GM18517 (cell line): Measurements from ENCODE around the gene STX1B.

Experiments
- ATAC-seq: cut with Tn5 transposase; IDR thresholded peaks from one replicate; pipeline ENCODE4 v1.9.1; 2021; ENCODE audit warnings: mild to moderate bottlenecking, moderate library complexity; ENCODE audit not compliant: unreplicated experiment

The STX1B gene

DNA sequence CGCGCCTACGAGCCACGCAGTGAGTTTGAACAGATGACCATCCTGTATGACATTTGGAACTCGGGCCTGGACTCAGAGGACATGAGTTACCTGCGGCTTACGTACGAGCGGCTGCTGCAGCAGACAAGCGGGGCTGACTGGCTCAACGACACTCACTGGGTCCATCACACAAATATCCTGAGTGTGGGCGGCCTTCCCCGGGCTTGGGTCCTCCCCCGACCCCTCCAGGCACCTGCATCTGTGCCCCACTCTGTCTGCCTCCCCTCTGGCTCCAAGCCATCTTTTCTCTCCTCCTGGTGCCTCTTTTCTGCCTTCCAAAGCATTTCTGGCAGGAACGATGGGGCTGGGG, 30.4 kb downstream of the STX1B start:
- no peak for ATAC-seq

DNA sequence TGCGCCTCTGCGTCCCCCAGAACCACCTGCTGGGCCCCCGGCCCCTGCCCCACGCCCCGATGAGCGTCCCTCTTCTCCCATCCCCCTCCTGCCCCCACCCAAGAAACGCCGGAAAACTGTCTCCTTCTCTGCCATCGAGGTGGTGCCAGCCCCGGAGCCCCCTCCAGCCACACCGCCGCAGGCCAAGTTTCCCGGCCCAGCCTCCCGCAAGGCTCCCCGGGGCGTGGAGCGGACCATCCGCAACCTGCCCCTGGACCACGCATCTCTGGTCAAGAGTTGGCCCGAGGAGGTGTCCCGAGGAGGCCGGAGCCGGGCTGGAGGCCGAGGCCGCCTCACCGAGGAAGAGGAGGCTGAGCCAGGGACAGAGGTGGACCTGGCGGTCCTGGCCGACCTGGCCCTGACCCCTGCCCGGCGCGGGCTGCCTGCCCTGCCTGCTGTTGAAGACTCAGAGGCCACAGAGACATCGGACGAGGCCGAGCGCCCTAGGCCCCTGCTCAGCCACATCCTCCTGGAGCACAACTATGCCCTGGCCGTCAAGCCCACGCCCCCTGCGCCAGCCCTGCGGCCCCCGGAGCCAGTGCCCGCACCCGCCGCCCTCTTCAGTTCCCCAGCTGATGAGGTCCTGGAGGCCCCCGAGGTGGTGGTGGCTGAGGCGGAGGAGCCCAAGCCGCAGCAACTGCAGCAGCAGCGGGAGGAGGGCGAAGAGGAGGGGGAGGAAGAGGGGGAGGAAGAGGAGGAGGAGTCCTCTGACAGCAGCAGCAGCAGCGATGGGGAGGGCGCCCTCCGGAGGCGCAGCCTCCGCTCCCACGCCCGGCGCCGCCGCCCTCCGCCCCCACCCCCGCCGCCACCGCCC, 31.0 kb downstream of the STX1B start:
- ATAC-seq = no peak

DNA sequence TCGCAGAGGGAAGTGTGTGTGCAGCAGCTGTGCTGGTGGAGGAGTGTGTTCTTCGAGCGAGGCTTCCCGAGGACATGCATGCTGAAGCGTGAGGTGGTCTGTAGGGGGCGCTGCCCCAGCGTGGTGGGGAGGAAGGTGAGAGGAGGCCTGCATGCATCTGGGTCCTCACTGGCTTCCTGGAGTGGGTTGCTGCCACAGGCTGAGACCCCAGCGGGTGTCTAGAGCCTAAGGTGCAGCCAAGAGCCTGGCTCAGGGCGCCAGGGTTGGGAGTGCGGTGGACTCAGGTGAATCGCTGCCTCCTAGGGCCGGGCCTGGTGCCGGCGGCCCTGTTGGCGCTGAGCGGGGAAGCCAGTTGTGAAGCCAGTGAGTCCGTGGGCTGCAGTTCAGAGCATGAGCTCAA, 32.9 kb downstream of the STX1B start:
- no peak for ATAC-seq

DNA sequence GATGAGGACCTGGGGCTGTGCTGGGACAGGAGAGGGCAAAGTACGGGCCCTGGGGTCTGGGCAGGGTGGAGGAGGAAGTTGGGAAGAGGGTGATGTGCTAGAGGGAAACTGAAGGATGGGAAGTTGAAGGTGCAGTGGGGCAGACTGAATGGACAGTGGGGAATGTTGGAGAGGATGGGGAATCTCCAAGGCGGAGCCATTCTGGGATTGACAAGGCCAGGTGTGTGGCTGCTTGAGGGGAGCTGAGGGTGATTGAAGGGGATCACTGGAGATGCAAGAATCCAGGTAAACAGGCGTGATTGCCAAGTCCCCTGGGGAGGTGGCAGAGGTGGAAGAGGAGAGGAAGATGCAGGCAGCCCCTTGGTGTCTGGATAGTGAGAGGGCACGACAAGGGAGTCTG, 34.0 kb downstream of the STX1B start:
- no peak for ATAC-seq

DNA sequence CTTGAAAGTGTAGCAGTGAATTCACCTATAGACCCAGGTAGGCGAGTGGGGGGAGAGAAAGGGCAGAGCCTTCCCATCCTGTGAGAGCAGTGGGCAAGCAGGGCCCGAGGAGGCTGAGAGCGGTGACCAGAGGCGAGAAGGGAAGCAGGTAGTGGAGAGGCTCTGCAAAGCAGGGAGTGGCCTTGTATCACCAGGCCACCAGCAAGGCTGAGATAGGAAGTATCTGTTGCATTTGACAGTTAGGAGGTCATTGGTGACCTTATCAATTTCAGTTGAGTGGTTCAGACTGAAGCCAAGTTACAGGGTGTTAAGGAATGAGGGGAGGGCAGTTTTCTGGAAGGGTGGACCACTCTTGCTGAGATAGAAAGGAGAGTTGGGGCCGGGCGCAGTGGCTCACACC, 36.1 kb downstream of the STX1B start:
- no peak for ATAC-seq

DNA sequence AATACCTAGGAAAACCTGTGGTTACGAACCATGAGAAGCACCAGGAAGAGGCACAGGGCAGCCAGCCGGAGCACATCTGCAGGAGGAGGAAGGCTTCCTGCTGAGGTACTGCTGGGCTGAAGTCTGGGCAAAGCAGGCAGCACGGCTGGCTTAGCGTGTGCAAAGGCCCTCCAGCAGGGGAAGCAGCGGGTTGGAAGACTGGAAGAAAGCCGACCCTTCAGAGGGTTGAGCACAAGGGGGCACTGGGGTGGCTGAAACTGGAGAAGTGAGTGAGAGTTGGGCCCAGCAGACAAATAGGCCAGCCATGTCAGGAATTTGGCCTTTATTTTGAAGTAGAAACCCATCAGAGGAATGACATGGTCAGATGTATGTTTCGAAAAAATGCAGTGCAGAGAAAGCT, 37.6 kb downstream of the STX1B start:
- no peak for ATAC-seq

DNA sequence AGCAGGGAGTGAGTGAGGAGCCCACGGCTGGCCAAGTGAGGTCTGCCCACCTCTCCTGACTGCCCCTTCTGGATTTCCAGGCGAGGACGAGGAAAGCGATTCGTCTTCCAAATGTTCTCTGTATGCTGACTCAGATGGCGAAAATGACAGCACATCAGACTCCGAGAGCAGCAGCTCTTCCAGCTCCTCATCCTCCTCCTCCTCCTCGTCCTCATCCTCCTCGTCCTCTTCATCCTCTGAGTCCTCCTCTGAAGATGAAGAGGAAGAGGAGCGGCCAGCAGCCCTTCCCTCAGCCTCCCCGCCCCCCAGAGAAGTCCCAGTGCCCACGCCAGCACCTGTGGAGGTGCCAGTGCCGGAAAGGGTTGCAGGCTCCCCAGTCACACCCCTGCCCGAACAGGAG, 39.1 kb downstream of the STX1B start:
- no peak for ATAC-seq

DNA sequence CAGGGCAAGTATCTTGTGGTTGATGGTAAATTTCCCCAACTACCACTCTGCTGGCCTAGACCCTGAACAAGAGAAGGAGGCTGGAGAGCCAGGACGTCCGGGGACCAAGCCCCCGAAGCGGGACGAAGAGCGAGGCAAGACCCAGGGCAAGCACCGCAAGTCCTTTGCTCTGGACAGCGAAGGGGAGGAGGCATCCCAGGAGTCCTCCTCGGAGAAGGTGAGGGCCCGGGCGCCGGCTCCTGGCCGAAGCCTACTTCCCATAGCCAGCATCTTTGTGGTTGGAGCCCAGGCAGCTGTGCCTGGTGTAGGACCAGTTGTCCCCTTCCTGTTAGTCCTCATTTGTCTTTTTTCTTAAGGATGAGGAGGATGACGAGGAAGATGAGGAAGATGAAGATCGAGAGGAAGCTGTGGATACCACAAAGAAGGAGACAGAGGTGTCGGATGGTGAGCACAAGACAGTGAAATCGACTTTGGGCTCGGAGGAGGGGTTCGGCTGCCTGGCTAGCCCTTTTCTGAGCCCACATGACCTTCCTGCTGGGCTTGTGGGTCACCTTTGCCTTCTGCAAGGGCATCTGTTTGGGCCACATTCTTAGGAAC, 41.1 kb downstream of the STX1B start:
- no peak for ATAC-seq

DNA sequence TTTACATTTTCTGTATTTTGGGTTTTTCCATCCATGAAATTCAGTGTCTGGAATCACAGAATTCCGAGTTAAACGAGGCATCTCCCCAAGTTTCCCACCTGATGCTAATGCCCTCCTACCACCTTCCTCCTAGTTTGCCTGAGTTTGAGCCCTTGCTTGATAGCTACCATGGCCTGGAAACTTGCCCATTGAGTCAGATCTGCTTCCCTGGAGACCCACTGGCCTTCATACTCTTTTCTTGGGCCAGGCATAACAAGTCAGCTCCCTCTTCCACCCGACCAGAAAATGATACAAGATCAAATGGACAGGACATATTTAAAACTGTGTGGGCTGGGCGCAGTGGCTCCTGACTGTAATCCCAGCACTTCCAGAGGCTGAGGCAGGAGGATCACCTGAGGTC, 42.6 kb downstream of the STX1B start:
- no peak for ATAC-seq

DNA sequence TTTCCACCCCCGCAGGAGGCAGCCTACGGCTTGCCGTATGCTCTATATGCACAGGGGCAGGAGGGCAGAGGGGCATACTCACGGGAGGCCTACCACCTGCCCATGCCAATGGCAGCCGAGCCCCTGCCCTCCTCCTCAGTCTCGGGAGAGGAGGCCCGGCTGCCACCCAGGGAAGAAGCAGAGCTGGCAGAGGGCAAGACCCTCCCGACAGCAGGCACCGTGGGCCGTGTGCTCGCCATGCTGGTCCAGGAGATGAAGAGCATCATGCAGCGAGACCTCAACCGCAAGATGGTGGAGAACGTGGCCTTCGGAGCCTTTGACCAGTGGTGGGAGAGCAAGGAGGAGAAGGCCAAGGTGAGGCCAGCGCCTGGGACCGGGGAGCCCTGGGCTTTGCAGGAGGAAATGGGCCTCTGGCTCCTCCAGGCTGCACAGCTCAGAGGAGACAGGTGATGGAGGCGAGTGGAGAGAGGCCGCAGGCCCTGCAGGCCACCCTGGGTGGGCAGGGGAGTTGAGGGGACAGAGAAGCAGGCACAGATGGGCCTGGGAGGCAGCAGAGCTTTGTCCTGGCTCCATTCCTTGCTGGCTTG, 44.3 kb downstream of the STX1B start:
- no peak for ATAC-seq

DNA sequence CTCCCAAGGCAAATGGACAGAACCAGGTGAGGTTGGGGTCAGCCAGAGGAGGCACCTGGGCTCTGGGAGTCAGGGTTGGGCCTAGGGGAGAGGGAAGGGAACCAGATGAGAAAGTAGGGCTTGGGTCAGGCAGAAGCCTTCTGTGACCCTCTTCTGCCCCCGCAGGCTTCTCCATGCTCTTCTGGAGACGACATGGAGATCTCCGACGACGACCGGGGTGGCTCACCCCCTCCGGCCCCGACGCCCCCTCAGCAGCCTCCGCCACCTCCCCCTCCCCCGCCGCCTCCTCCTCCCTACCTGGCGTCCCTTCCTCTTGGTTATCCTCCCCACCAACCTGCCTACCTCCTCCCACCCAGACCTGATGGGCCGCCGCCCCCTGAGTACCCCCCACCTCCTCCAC, 45.0 kb downstream of the STX1B start:
- no peak for ATAC-seq

DNA sequence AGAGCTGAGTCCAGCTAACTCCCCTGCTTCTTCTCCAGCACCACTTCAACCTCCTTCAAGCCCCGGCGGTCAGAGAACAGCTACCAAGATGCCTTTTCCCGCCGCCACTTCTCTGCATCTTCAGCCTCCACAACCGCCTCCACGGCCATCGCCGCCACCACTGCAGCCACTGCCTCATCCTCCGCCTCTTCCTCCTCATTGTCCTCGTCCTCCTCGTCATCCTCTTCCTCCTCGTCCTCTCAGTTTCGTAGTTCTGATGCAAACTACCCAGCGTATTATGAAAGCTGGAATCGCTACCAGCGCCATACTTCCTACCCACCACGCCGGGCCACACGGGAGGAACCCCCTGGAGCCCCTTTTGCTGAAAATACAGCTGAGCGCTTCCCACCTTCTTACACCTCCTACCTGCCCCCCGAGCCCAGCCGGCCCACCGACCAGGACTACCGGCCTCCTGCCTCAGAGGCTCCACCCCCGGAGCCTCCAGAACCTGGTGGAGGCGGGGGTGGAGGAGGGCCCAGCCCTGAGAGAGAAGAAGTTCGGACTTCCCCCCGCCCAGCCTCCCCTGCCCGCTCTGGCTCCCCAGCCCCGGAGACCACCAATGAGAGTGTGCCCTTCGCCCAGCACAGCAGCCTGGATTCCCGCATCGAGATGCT, 45.7 kb downstream of the STX1B start:
- no peak for ATAC-seq

DNA sequence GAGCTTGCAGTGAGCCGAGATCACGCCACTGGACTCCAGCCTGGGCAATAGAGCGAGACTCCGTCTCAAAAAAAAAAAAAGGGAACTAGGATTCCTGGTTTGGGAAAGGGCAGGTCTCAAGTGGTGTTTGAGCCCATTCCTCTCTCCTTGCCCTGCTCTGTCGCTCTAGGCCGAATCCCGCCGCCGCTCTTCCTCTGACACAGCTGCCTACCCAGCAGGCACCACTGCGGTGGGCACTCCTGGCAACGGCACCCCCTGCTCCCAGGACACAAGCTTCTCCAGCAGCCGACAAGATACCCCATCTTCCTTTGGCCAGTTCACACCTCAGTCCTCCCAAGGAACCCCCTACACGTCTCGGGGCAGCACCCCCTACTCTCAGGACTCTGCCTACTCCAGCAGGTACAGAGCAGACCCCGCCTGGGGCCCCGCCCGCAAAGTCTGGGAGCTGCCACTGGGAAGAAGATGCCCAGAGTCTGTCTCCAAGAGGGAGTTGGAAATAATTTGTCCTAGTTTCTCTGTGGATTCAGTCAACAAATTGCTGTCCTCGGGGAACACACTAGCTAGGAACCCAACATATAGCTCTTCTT, 46.4 kb downstream of the STX1B start:
- ATAC-seq = no peak

DNA sequence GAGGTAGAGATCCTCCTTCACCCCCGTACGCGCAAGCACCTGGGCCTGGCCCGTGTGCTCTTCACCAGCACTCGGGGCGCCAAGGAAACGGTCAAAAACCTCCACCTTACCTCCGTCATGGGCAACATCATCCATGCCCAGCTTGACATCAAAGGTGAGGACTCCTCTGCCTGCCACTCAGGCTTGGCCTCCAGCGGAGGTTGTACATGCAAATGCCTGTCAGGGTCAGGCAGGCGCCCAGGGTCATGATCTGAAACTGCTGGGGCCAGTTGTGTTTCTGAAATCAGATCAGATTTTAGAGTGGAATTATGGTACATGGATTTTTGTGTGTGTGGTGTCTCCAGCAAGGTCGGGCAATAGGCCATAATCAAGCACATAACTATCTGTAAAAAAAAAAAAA, 49.1 kb downstream of the STX1B start:
- no peak for ATAC-seq

DNA sequence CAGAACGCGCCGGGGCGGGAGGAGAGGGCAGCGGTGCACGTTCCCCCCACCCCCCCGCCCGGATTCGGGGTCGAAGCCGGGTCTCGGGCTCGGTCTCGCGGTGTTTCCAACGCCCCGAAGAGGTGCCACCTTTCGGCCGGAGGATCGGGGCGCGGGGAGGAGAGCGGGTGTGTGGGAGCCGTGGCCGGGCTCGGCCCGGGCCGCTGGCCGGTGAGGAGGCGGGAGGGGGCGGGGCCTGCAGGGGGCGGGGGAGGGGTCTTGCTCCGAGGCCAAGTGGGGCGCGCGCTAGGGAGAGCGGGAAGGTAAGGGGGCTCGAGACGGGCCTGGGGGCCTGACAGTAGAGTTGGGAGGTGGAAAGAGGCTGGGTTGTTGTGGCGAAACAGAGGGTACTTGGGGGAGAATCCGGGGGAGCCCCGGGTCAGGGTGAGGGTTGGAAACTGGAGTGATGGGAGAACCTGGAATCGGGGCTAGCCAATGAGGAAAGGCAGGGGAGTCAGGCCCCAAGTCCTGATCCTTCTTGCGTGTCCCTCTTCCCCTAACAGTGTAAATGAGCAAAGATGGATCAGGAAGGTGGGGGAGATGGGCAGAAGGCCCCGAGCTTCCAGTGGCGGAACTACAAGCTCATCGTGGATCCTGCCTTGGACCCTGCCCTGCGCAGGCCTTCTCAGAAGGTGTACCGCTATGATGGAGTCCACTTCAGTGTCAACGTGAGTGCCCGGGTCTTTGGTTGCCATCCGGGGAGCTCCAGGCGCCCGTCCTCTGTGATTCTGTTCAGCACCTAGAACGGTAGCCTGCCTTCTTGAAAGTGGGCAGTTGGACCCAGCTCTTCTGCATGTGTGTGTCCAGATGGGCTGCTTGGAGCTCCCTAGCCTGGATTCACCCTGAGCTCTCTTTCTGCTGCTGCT, 52.0 kb downstream of the STX1B start:
- ATAC-seq = no peak

DNA sequence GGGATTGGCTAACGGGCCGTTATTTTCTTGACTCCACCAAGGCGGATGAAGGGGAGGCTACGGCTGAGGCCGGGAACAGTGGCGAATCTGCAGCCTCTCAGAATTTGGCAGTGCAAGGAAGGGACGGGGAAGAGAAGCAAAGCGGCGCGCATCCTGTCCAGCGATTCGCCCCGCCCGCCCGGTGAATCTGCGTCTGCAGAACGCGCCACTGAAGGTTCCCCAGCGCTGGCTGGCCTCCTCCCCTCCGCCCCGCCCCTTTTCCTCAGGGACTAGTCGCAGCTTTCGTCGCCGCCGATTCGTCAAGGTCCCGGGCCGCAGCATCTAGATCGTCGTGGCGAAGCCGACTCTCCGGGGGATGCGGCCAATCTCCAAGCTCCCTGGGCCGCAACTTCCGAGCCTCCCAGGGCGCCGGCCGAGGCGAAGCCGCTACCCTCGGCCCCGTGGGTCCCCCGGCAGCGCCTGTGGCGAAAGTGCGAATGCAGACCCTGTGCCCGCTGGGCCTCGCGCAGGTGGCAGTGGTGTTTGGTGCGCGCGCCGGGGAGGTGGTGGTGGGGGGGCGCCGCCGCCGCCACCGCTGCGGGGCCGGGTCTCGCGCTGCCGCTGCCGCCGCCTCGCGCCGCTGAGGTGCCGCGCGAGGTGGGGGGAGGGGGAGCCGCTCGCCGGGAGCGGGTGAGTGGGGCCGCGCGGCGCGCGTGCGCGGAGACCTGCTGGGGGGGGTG, 52.8 kb downstream of the STX1B start, which contains the start of gene SETD1A:
Gene SETD1A (plus strand): TSS at position 299 of the 719 bp plus-strand sequence. CDS start 978 bp downstream, outside the sequence.
- ATAC-seq = peak; percentile 65

DNA sequence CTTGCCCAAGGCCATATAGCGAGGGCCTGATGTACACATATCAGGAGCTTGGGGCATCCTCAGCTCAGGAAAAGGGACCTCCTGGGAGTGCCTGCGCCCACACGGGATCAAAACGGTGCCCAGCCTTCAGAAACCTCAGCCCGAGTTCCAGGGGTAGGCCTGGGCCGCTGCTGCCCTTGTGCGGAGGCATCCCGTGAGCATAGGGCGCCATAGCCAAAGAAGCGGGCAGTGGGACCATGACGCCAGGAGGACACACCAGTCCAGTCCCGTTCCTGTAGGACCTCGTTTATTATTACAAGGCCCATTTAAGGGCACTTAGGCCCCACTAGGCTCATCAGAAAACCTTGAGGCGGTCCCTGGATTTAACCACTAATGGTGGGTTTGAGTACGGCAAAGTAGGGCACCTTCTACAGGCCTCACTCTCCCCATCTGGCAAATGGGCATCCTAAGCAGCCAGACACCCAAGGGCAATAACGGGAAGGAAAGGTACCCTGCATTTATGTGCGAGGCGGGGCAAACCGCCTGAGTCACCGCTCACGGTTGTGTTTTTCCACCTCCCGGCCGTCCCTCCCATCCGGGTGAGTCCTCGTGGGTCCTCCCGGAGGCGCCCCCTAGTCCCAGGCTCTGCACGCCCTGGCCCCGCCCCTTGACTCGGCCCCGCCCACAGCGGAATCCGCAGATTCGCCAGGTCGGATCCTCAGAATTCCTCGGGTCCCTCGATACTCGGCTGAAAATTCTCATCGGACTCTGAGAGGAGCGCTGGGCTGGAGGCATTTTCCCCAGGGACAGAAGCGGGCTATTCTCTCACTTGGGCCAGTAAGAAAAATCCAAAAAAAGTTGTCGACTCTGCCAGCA, 53.6 kb downstream of the STX1B start:
- peak; percentile 27 for ATAC-seq

DNA sequence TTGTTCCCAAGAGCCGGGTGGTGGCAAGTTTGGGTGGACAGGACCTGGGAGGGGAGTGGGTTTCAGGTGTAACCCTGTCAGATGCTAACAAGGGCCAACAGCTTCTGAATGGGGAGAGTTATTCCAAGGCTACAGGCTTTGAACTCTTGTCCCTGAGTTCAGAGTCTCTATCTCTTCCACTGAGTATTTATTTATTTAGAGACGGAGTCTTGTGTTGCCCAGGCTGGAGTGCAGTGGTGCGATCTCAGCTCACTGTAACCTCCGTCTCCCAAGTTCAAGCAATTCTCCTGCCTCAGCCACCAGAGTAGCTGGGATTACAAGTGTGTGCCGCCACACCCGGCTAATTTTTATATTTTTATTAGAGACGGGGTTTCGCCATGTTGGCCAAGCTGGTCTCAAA, 55.4 kb downstream of the STX1B start:
- ATAC-seq = no peak
